GM19372 (cell line): Measurements from ENCODE around the gene EPB41L4B.

Source experiments
- ATAC-seq: cut with Tn5 transposase; IDR thresholded peaks from one replicate; pipeline ENCODE4 v1.9.1; 2021; ENCODE audit warnings: mild to moderate bottlenecking, low read depth, moderate library complexity; ENCODE audit not compliant: unreplicated experiment

The EPB41L4B gene

GRCh38 chr9:109272045-109272444 is 48.8 kb downstream of the EPB41L4B start:
- no peak for ATAC-seq

- no peak for ATAC-seq
These were observed 49.6 kb downstream of the EPB41L4B start for GRCh38 chr9:109270971-109271925.

GRCh38 chr9:109270441-109270840 is 50.4 kb downstream of the EPB41L4B start:
- no peak for ATAC-seq

GRCh38 chr9:109269839-109270238 is 51.0 kb downstream of the EPB41L4B start:
- no peak for ATAC-seq

GRCh38 chr9:109269081-109269480 is 51.8 kb downstream of the EPB41L4B start:
- no peak for ATAC-seq

- no peak for ATAC-seq
These were observed 53.3 kb downstream of the EPB41L4B start for GRCh38 chr9:109267555-109267954.

GRCh38 chr9:109264877-109265587 is 55.8 kb downstream of the EPB41L4B start:
- no peak for ATAC-seq

GRCh38 chr9:109263358-109263757 is 57.5 kb downstream of the EPB41L4B start:
- ATAC-seq: no peak

GRCh38 chr9:109258481-109259302 is 62.2 kb downstream of the EPB41L4B start:
- no peak for ATAC-seq

GRCh38 chr9:109256336-109256735 is 64.5 kb downstream of the EPB41L4B start:
- ATAC-seq: no peak

GRCh38 chr9:109255394-109255793 is 65.5 kb downstream of the EPB41L4B start:
- no peak for ATAC-seq

- ATAC-seq: no peak
These were observed 66.5 kb downstream of the EPB41L4B start for GRCh38 chr9:109254317-109254716.

GRCh38 chr9:109253637-109254284 is 67.1 kb downstream of the EPB41L4B start:
- no peak for ATAC-seq

- no peak for ATAC-seq
These were observed 67.6 kb downstream of the EPB41L4B start for GRCh38 chr9:109253241-109253636.

GRCh38 chr9:109252291-109252690 is 68.6 kb downstream of the EPB41L4B start:
- no peak for ATAC-seq

GRCh38 chr9:109251776-109252106 is 69.1 kb downstream of the EPB41L4B start:
- no peak for ATAC-seq

GRCh38 chr9:109251080-109251775 is 69.6 kb downstream of the EPB41L4B start:
- no peak for ATAC-seq

- no peak for ATAC-seq
These were observed 70.1 kb downstream of the EPB41L4B start for GRCh38 chr9:109250771-109251079.

- ATAC-seq: no peak
These were observed 70.5 kb downstream of the EPB41L4B start for GRCh38 chr9:109250311-109250741.

GRCh38 chr9:109249615-109250014 is 71.2 kb downstream of the EPB41L4B start:
- no peak for ATAC-seq
